Activated T-helper 9 cell treated with anti-CD3 and anti-CD28 coated beads, Interleukin-2, amount 50 U/mL, for 16 hours (primary cell): ENCODE results near the gene TMEM242.

ENCODE experiments used
- DNase-seq: peaks from one replicate; pipeline ENCODE4 v3.0.0-alpha.2; 2020; ENCODE audit warnings: low read depth

The TMEM242 gene

GRCh38 chr6:157270916-157271315 lies 52.4 kb downstream of the TMEM242 start:
- DNase-seq, result no peak

- DNase-seq, result no peak
Measured at GRCh38 chr6:157270308-157270707, 53.0 kb downstream of the TMEM242 start.

GRCh38 chr6:157269261-157269794 lies 54.0 kb downstream of the TMEM242 start:
- DNase-seq, result no peak

- DNase-seq, result no peak
Measured at GRCh38 chr6:157268835-157269234, 54.5 kb downstream of the TMEM242 start.

GRCh38 chr6:157268396-157268795 lies 54.9 kb downstream of the TMEM242 start:
- DNase-seq, result no peak

- DNase-seq, result no peak
Measured at GRCh38 chr6:157267654-157268053, 55.7 kb downstream of the TMEM242 start.

GRCh38 chr6:157267109-157267611 lies 56.2 kb downstream of the TMEM242 start:
- no peak for DNase-seq

- DNase-seq, result no peak
Measured at GRCh38 chr6:157266274-157267101, 56.8 kb downstream of the TMEM242 start.

GRCh38 chr6:157265635-157266034 lies 57.7 kb downstream of the TMEM242 start:
- no peak for DNase-seq

- no peak for DNase-seq
Measured at GRCh38 chr6:157265186-157265585, 58.1 kb downstream of the TMEM242 start.

GRCh38 chr6:157264701-157265100 lies 58.6 kb downstream of the TMEM242 start:
- DNase-seq, result no peak

GRCh38 chr6:157263881-157264397 lies 59.4 kb downstream of the TMEM242 start:
- no peak for DNase-seq

GRCh38 chr6:157263146-157263545 lies 60.2 kb downstream of the TMEM242 start:
- no peak for DNase-seq

GRCh38 chr6:157261606-157262005 lies 61.7 kb downstream of the TMEM242 start:
- no peak for DNase-seq

GRCh38 chr6:157260735-157261410 lies 62.4 kb downstream of the TMEM242 start:
- DNase-seq, result no peak

- no peak for DNase-seq
Measured at GRCh38 chr6:157259443-157259842, 63.9 kb downstream of the TMEM242 start.

- DNase-seq, result no peak
Measured at GRCh38 chr6:157258878-157259277, 64.4 kb downstream of the TMEM242 start.

GRCh38 chr6:157255079-157255478 lies 68.2 kb downstream of the TMEM242 start:
- no peak for DNase-seq

GRCh38 chr6:157254538-157254937 lies 68.8 kb downstream of the TMEM242 start:
- no peak for DNase-seq

- no peak for DNase-seq
Measured at GRCh38 chr6:157253699-157254098, 69.6 kb downstream of the TMEM242 start.

- no peak for DNase-seq
Measured at GRCh38 chr6:157253017-157253416, 70.3 kb downstream of the TMEM242 start.

GRCh38 chr6:157251586-157252247 lies 71.6 kb downstream of the TMEM242 start:
- DNase-seq, result no peak
